T-cell (primary cell): ENCODE results near the gene HMGCL. TPM values are rescaled to one million over a fixed set of nuclear protein-coding genes. Genes with fewer than 3 reads are reported as not detected.

Experiments used
- ATAC-seq, 4 experiments: fragments of 200-7000 bp in 3 of 4; fragments of 150-1000 bp in 1 of 4; cut with Tn5 transposase; replicated peaks in 1 of 4; 1 replicate in 3 of 4; 2 replicates in 1 of 4; pipeline ENCODE4 v1.10.0; 2021; ENCODE audit warnings: moderate library complexity in 3 of 4, mild to moderate bottlenecking in 2 of 4, moderate number of reproducible peaks in 1 of 4
- CTCF ChIA-PET, 2 donors: fragments of 300-600 bp; sonication (Branson Sonifier 250); formaldehyde crosslinking; loops; one replicate each; lab custom pipeline; 2022; ENCODE audit warnings: antibody characterized with exemption in 2 of 2; lab: Charles Lee
- POLR2A ChIA-PET, 2 donors: fragments of 300-600 bp; sonication (Branson Sonifier 250); formaldehyde crosslinking; loops; one replicate each; lab custom pipeline; 2022; ENCODE audit warnings: antibody characterized with exemption in 2 of 2; lab: Charles Lee
- DNase-seq, 35 experiments: peaks; one replicate each; pipeline versions ENCODE4 v3.0.0 to v3.0.0-alpha.2; 2013 to 2023
- H3K27ac ChIP-seq: one replicate; pipeline ENCODE4 v1.5.1; 2013; ENCODE audit warnings: low read length
- H3K27me3 ChIP-seq, 2 experiments: replicated peaks in 1 of 2; 1 replicate in 1 of 2; 2 replicates in 1 of 2; pipeline versions ENCODE4 v1.6.1 to v1.7.0; 2013; ENCODE audit warnings: low read length in 1 of 2, mixed read lengths in 1 of 2; ENCODE audit not compliant: control insufficient read depth in 2 of 2, insufficient read depth in 2 of 2; ENCODE audit errors: extremely low read depth in 1 of 2
- H3K36me3 ChIP-seq, 2 donors: 1 replicate in 1 of 2; 2 replicates in 1 of 2; pipeline versions ENCODE4 v1.6.1 to v1.7.0; 2013; ENCODE audit warnings: low read length in 1 of 2; ENCODE audit not compliant: control insufficient read depth in 2 of 2, insufficient read depth in 1 of 2; ENCODE audit errors: extremely low read depth in 1 of 2
- H3K4me1 ChIP-seq, 2 experiments: 1 replicate in 1 of 2; 2 replicates in 1 of 2; pipeline versions ENCODE4 v1.6.1 to v1.7.0; 2013; ENCODE audit warnings: low read length in 2 of 2, mixed read lengths in 1 of 2; ENCODE audit not compliant: insufficient read depth in 2 of 2, control insufficient read depth in 1 of 2; ENCODE audit errors: extremely low read depth in 1 of 2
- H3K4me3 ChIP-seq, 2 donors: 1 replicate in 1 of 2; 2 replicates in 1 of 2; pipeline versions ENCODE4 v1.5.1 to v1.7.0; 2013; ENCODE audit warnings: mild to moderate bottlenecking in 2 of 2, low read length in 1 of 2, moderate library complexity in 1 of 2; ENCODE audit not compliant: control insufficient read depth in 1 of 2; ENCODE audit errors: extremely low read depth in 1 of 2
- H3K9me3 ChIP-seq: 2 replicates; pipeline ENCODE4 v1.7.0; 2013
- H3K27ac Mint-ChIP-seq, 2 donors: one replicate each; pipeline ENCODE4 v1.8.0; 2020 to 2021; ENCODE audit warnings: mild to moderate bottlenecking in 2 of 2, mixed read lengths in 2 of 2
- H3K27me3 Mint-ChIP-seq, 2 donors: one replicate each; pipeline ENCODE4 v1.8.0; 2021 to 2022; ENCODE audit warnings: mixed read lengths in 2 of 2
- H3K36me3 Mint-ChIP-seq: one replicate; pipeline ENCODE4 v1.8.0; 2021; ENCODE audit warnings: mixed read lengths
- H3K4me1 Mint-ChIP-seq, 3 donors: one replicate each; pipeline ENCODE4 v1.8.0; 2020 to 2022; ENCODE audit warnings: mixed read lengths in 3 of 3, mild to moderate bottlenecking in 1 of 3
- H3K4me3 Mint-ChIP-seq, 3 donors: one replicate each; pipeline ENCODE4 v1.8.0; 2020 to 2022; ENCODE audit warnings: mild to moderate bottlenecking in 3 of 3, mixed read lengths in 3 of 3, moderate library complexity in 3 of 3
- H3K9me3 Mint-ChIP-seq, 3 donors: one replicate each; pipeline ENCODE4 v1.8.0; 2020 to 2022; ENCODE audit warnings: mixed read lengths in 3 of 3
- WGBS: methylation state at CpG from one replicate; pipeline ENCODE4 v1.1.5; 2013; ENCODE audit warnings: missing lambda C conversion rate; ENCODE audit not compliant: insufficient coverage; 5-methylcytosine and 5-hydroxymethylcytosine counted together
- total RNA-seq, 35 experiments: library from RNA in 6 of 35; stranded (reverse) in 6 of 35; fragments of 120-200 nt in 1 of 35; gene quantifications; one replicate each; pipeline versions ENCODE4 v1.2.1 to v1.2.4 and lab custom pipeline; 2013 to 2026

HMGCL gene
- total RNA-seq, 5 donors from 2014 or later (not counting 1 experiment from before 2014, with no cell fraction given) = 14.5 to 39.0 (median 32.9) TPM

GRCh38 chr1:23756676-23757075 is 68.6 kb downstream of the HMGCL start:
- H3K9me3 Mint-ChIP-seq = no peaks in the 10 kb centered on the region
- H3K27ac Mint-ChIP-seq = no peak overlapping the region
- DNase-seq (no peak), ATAC-seq (no peak)
- Histone ChIP-seq H3K4me1 (no peaks in the 10 kb centered on the region), H3K4me3 (no peak overlapping the region), H3K27me3 (no peaks in the 10 kb centered on the region), H3K9me3 (no peaks in the 10 kb centered on the region), H3K27ac (no peak overlapping the region), H3K36me3 (peaks cover 24 to 98% of the 10 kb centered on the region in 2 donors)
- H3K4me1 Mint-ChIP-seq = peaks cover 2 to 5% (median 3%) of the 10 kb centered on the region in 3 donors
- no peak overlapping the region for H3K4me3 Mint-ChIP-seq
- WGBS = 94% methylated on average over 3 of the region's 3 CpGs
- POLR2A ChIA-PET = interaction anchor here in 1 of 2 donors (0.6 kb wide), 1 partner anchor 11 kb away, joined by 3 read pairs; no protein-coding TSS in a partner anchor
- CTCF ChIA-PET = interaction anchor here in 1 of 2 donors (0.5 kb wide), 1 partner anchor 59 kb away, joined by 5 read pairs; no protein-coding TSS in a partner anchor
- H3K27me3 Mint-ChIP-seq = no peaks in the 10 kb centered on the region
- H3K36me3 Mint-ChIP-seq = peaks cover 38% of the 10 kb centered on the region

GRCh38 chr1:23752909-23753308 is 72.3 kb downstream of the HMGCL start:
- H3K27me3 Mint-ChIP-seq = no peaks in the 10 kb centered on the region
- H3K4me1 Mint-ChIP-seq = peaks cover 12 to 21% (median 21%) of the 10 kb centered on the region in 3 donors
- H3K9me3 Mint-ChIP-seq = no peaks in the 10 kb centered on the region
- WGBS = 100% methylated on average over 1 of the region's 1 CpG
- no peak overlapping the region for H3K27ac Mint-ChIP-seq
- no peak for ATAC-seq
- CTCF ChIA-PET = interaction anchor here in 1 of 2 donors (0.6 kb wide), 1 partner anchor 152 kb away, joined by 5 read pairs; no protein-coding TSS in a partner anchor
- Histone ChIP-seq H3K36me3 (peaks cover 23 to 85% of the 10 kb centered on the region in 2 donors), H3K4me3 (no peak overlapping the region), H3K27me3 (no peaks in the 10 kb centered on the region), H3K27ac (no peak overlapping the region), H3K9me3 (no peaks in the 10 kb centered on the region), H3K4me1 (no peaks in the 10 kb centered on the region)
- H3K4me3 Mint-ChIP-seq = no peak overlapping the region
- DNase-seq = no peak
- POLR2A ChIA-PET = no interaction called here
- H3K36me3 Mint-ChIP-seq = peaks cover 45% of the 10 kb centered on the region

Other genes with a start within 250 kb of the HMGCL start
- 1,000 to 10,000 TPM; 1,758 to 2,043 (median 1,921) TPM for gene RPL11, start 133.6 kb downstream of the HMGCL start, total RNA-seq
- 10 to 100 TPM; 26.0 to 32.8 (median 27.6) TPM for gene ELOA, start 82.0 kb downstream of the HMGCL start, total RNA-seq
- 10 to 100 TPM; 60.7 to 87.1 (median 70.8) TPM for gene PITHD1, start 47.0 kb downstream of the HMGCL start, total RNA-seq
- gene LYPLA2, start 34.3 kb downstream of the HMGCL start, total RNA-seq = 10 to 100 TPM; 47.8 to 70.9 (median 67.6) TPM
- 10 to 100 TPM in 3 of 5 donors, 1 to 10 TPM in 2; 7.5 to 16.5 (median 12.6) TPM for gene GALE, start 24.7 kb downstream of the HMGCL start, total RNA-seq
- 10 to 100 TPM in 3 of 5 donors, 1 to 10 TPM in 2; 5.6 to 11.5 (median 10.7) TPM for gene FUCA1, start 42.9 kb upstream of the HMGCL start, total RNA-seq
- gene CNR2, start 87.9 kb upstream of the HMGCL start, total RNA-seq = 1 to 10 TPM in 4 of 5 donors, under 1 TPM in 1; 0.67 to 2.1 (median 1.5) TPM
- 100 to 1,000 TPM; 135 to 159 (median 139) TPM for gene PNRC2, start 134.4 kb upstream of the HMGCL start, total RNA-seq
- 100 to 1,000 TPM; 145 to 240 (median 153) TPM for gene SRSF10, start 154.9 kb upstream of the HMGCL start, total RNA-seq